Gastroesophageal sphincter (tissue), 3 donors: ENCODE measurements around the gene ZNF726.

Source experiments
- POLR2A ChIP-seq, 2 donors: fragments of 450-650 bp; IDR thresholded peaks; one replicate each; pipeline ENCODE4 v1.6.1; 2017; ENCODE audit warnings: antibody characterized with exemption in 2 of 2, mild to moderate bottlenecking in 2 of 2, moderate library complexity in 1 of 2
- POLR2AphosphoS5 ChIP-seq: sonication (generic); formaldehyde crosslinking; IDR thresholded peaks from one replicate; pipeline ENCODE4 v1.6.1; 2017; ENCODE audit warnings: antibody characterized with exemption
- TF ChIP-seq, protein P1 (sequence below), 4 experiments: fragments of 200-600 bp in 2 of 4; fragments of 450-650 bp in 2 of 4; sonication (generic) in 1 of 4; IDR thresholded peaks; one replicate each; pipeline ENCODE4 v1.5.1; 2017 to 2019; ENCODE audit warnings: antibody characterized with exemption in 4 of 4, mild to moderate bottlenecking in 2 of 4, moderate library complexity in 2 of 4

DNA sequence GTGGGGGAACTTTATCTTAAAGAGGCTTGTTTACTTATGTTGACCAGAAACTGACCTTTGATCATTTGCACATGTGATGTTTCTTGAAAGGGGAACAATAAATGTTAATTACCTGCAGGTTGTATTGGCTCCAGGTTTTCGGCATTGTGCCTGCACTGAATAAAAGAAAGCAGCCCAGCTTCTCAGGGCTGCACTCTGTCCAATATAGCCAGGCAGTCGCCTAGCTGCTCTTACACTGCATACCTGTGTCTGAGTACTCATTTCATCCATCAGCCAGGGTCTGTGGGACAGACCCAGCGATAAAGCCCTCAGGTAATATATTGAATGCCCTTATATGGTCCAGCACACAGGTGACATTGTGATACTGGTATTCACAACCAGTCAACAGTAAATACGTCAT is 8.9 kb upstream of the ZNF726 start:
- no peak for TF ChIP-seq POLR2AphosphoS5
- TF ChIP-seq, protein P1, sequence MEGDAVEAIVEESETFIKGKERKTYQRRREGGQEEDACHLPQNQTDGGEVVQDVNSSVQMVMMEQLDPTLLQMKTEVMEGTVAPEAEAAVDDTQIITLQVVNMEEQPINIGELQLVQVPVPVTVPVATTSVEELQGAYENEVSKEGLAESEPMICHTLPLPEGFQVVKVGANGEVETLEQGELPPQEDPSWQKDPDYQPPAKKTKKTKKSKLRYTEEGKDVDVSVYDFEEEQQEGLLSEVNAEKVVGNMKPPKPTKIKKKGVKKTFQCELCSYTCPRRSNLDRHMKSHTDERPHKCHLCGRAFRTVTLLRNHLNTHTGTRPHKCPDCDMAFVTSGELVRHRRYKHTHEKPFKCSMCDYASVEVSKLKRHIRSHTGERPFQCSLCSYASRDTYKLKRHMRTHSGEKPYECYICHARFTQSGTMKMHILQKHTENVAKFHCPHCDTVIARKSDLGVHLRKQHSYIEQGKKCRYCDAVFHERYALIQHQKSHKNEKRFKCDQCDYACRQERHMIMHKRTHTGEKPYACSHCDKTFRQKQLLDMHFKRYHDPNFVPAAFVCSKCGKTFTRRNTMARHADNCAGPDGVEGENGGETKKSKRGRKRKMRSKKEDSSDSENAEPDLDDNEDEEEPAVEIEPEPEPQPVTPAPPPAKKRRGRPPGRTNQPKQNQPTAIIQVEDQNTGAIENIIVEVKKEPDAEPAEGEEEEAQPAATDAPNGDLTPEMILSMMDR (IDR thresholded peaks at IDR 0.05) = no peak
- TF ChIP-seq POLR2A (IDR thresholded peaks at IDR 0.05) = no peak
